ENCODE data around the gene SPEN.
"Not testable (repeated sequence)": the region's sequence is repeated elsewhere in the genome, so short reads cannot be mapped to it uniquely, and the experiment has no call there.

SPEN gene

GRCh38 chr1:15847100-15847892 is at the start of gene SPEN:
Gene SPEN, plus strand, starts transcription at chr1:15847707. Its CDS starts 361 bp downstream, at chr1:15848068.
- DNase-seq (ENCODE audit: low read depth in 2 of 2), result peak; percentile 96 to 97

- peak in 1 of 2 donors; percentile 12 for DNase-seq (ENCODE audit: low read depth in 2 of 2)
Measured at GRCh38 chr1:15799004-15799867, 48.3 kb upstream of the SPEN start.

GRCh38 chr1:15799928-15800835 is 47.3 kb upstream of the SPEN start:
- DNase-seq (ENCODE audit: low read depth in 2 of 2), result no peak

GRCh38 chr1:15802234-15802965 is 45.1 kb upstream of the SPEN start:
- DNase-seq (ENCODE audit: low read depth in 2 of 2), result no peak

GRCh38 chr1:15803380-15803779 is 44.1 kb upstream of the SPEN start:
- no peak for DNase-seq (ENCODE audit: low read depth in 2 of 2)

GRCh38 chr1:15804060-15804459 is 43.4 kb upstream of the SPEN start:
- DNase-seq (ENCODE audit: low read depth in 2 of 2), result no peak

- DNase-seq (ENCODE audit: low read depth in 2 of 2), result no peak
Measured at GRCh38 chr1:15807121-15807520, 40.4 kb upstream of the SPEN start.

GRCh38 chr1:15807549-15807948 is 40.0 kb upstream of the SPEN start, which contains the start of gene UQCRHL:
Gene UQCRHL, minus strand, starts transcription at chr1:15807649. Its CDS starts 0 bp downstream, at chr1:15807649.
- DNase-seq (ENCODE audit: low read depth in 2 of 2), result not testable (repeated sequence)

- no peak for DNase-seq (ENCODE audit: low read depth in 2 of 2)
Measured at GRCh38 chr1:15808955-15809354, 38.6 kb upstream of the SPEN start.

- DNase-seq (ENCODE audit: low read depth in 2 of 2), result no peak
Measured at GRCh38 chr1:15810073-15810472, 37.4 kb upstream of the SPEN start.

- no peak for DNase-seq (ENCODE audit: low read depth in 2 of 2)
Measured at GRCh38 chr1:15816674-15817073, 30.8 kb upstream of the SPEN start.

- DNase-seq (ENCODE audit: low read depth in 2 of 2), result no peak
Measured at GRCh38 chr1:15820478-15820877, 27.0 kb upstream of the SPEN start.

GRCh38 chr1:15825800-15826199 is 21.7 kb upstream of the SPEN start:
- no peak for DNase-seq (ENCODE audit: low read depth in 2 of 2)

GRCh38 chr1:15826810-15827507 is 20.5 kb upstream of the SPEN start:
- no peak for DNase-seq (ENCODE audit: low read depth in 2 of 2)

- not testable (repeated sequence) for DNase-seq (ENCODE audit: low read depth in 2 of 2)
Measured at GRCh38 chr1:15827567-15827966, 19.9 kb upstream of the SPEN start.

GRCh38 chr1:15828931-15829330 is 18.6 kb upstream of the SPEN start:
- not testable (repeated sequence) for DNase-seq (ENCODE audit: low read depth in 2 of 2)

GRCh38 chr1:15830258-15830657 is 17.2 kb upstream of the SPEN start:
- DNase-seq (ENCODE audit: low read depth in 2 of 2), result no peak

- DNase-seq (ENCODE audit: low read depth in 2 of 2), result peak in 1 of 2 donors; percentile 33
Measured at GRCh38 chr1:15833069-15833679, 14.3 kb upstream of the SPEN start.

- no peak for DNase-seq (ENCODE audit: low read depth in 2 of 2)
Measured at GRCh38 chr1:15833842-15834405, 13.6 kb upstream of the SPEN start.

All from stimulated activated CD4-positive, alpha-beta T cell treated with anti-CD3 and anti-CD28 coated beads, Interleukin-15, amount 100 ng/mL, for 48 hours (primary cell).